ENCODE data around the gene TUBA1C.

The TUBA1C gene

GRCh38 chr12:49219417-49220026 lies 45.4 kb upstream of the TUBA1C start:
- ChIA-PET POLR2A (no interaction called here), CTCF (interaction anchor here (0.7 kb wide), 1 partner anchor 198 kb away, joined by 3 read pairs; no protein-coding TSS in a partner anchor)
- Histone ChIP-seq H3K4me3 (ENCODE audit: low read depth, low read length) (no peak overlapping the region), H3K36me3 (ENCODE audit: control insufficient read depth in 2 of 2, insufficient read depth in 1 of 2, low read length in 2 of 2) (no peaks in the 10 kb centered on the region), H3K4me1 (ENCODE audit: control insufficient read depth, insufficient read depth, low read length) (peaks cover 7% of the 10 kb centered on the region), H3K9me3 (ENCODE audit: control insufficient read depth, insufficient read depth, low read depth, low read length) (no peaks in the 10 kb centered on the region), H3K27ac (ENCODE audit: extremely low read depth, low read depth, low read length) (no peak overlapping the region)
- TF ChIP-seq PRDM6 (tag by site-specific recombination; IDR thresholded peaks at IDR 0.05) (no peak), ZNF169 (tag by site-specific recombination; IDR thresholded peaks at IDR 0.05) (no peak), PRDM10 (tag by site-specific recombination; IDR thresholded peaks at IDR 0.05) (peak; percentile 32), SP7 (tag by site-specific recombination; IDR thresholded peaks at IDR 0.05) (peak; percentile 97), ZNF112 (tag by site-specific recombination; IDR thresholded peaks at IDR 0.05) (no peak), ZNF423 (tag by site-specific recombination; IDR thresholded peaks at IDR 0.05) (no peak)

GRCh38 chr12:49220972-49221371 lies 43.9 kb upstream of the TUBA1C start:
- peaks cover under 1% of the 10 kb centered on the region for H3K4me1 ChIP-seq (ENCODE audit: control insufficient read depth, insufficient read depth, low read length)
- no peak overlapping the region for H3K27ac ChIP-seq (ENCODE audit: extremely low read depth, low read depth, low read length)
- no peak for TF ChIP-seq ZBTB49 (tag by site-specific recombination; IDR thresholded peaks at IDR 0.05; ENCODE audit: low read depth)
- TF ChIP-seq ZNF76 (tag by site-specific recombination; IDR thresholded peaks at IDR 0.05; ENCODE audit: borderline replicate concordance, low read depth), result no peak
- no peak for TF ChIP-seq ZNF544 (tag by site-specific recombination; IDR thresholded peaks at IDR 0.05)
- TF ChIP-seq ZNF248 (tag by site-specific recombination; IDR thresholded peaks at IDR 0.05), result no peak
- TF ChIP-seq GLI4 (tag by site-specific recombination; IDR thresholded peaks at IDR 0.05), result no peak
- peak; percentile 78 for TF ChIP-seq PRDM10 (tag by site-specific recombination; IDR thresholded peaks at IDR 0.05)
- TF ChIP-seq ZNF600 (tag by site-specific recombination; IDR thresholded peaks at IDR 0.05), result no peak
- TF ChIP-seq ZSCAN16 (tag by site-specific recombination; IDR thresholded peaks at IDR 0.05), result no peak
- no peaks in the 10 kb centered on the region for H3K36me3 ChIP-seq (ENCODE audit: control insufficient read depth in 2 of 2, insufficient read depth in 1 of 2, low read length in 2 of 2)
- CTCF ChIA-PET, result interaction anchor here (0.6 to 4.8 kb wide), 2 partner anchors 12 to 122 kb away, joined by 3 to 24 read pairs; no protein-coding TSS in a partner anchor
- no peaks in the 10 kb centered on the region for H3K9me3 ChIP-seq (ENCODE audit: control insufficient read depth, insufficient read depth, low read depth, low read length)
- POLR2A ChIA-PET, result interaction anchor here (1.0 kb wide), 1 partner anchor 90 kb away, joined by 5 read pairs; the partner anchor contains the start of gene TUBA1B
- no peak overlapping the region for H3K4me3 ChIP-seq (ENCODE audit: low read depth, low read length)
